HG03469 (cell line): ENCODE results near the gene GSPT1.

ENCODE experiments used
- ATAC-seq: cut with Tn5 transposase; IDR thresholded peaks from one replicate; pipeline ENCODE4 v1.9.1; 2021; ENCODE audit warnings: mild to moderate bottlenecking, moderate library complexity, moderate number of reproducible peaks; ENCODE audit not compliant: unreplicated experiment

Gene GSPT1

DNA sequence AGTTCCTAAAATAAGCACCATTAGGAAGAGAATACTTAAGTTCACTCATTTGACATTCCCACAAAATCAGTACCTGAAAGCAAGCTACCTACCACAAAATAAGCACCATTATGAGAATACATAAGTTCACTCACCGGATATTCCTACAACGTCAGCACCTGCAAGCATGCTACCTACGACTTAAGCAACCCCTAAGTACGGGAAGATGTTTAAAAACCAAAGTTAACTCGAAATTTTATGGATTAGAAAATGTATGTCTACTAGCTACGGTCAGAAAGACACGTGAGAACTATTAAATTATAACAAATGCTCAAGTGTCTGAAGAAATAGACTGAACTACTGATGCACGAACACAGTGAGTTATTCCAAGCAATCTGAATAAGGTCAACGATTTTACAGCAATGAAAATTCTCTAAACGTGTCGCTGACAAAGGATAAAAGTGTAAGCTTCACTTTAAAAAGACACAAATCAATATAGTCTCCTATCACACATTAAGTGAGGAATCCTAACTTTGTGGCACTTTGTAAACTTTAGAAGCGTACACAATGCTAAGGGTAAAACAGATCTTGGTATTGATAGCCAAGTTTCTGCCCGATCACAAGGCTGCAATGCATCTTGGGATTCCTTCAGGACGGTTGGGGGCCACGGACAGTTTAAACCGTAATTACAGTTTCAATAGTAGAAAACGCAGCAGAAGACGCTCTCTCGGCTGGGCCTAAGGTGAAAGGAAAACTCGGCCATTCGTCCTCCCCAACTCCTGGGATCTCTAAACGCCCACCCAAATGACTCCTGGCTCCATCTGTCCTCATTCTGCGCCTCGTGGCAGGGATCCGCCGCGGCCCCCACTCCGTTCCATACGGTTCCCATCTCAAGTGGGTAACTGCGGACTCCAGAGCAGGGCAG, 1.3 kb downstream of the GSPT1 start:
- ATAC-seq, result no peak

- no peak for ATAC-seq
These were observed 2.2 kb downstream of the GSPT1 start for GRCh38 chr16:11913425-11914079.

GRCh38 chr16:11909653-11910545, 5.9 kb downstream of the GSPT1 start:
- ATAC-seq, result no peak

- no peak for ATAC-seq
These were observed 8.4 kb downstream of the GSPT1 start for GRCh38 chr16:11907160-11907970.

GRCh38 chr16:11903906-11904305, 11.8 kb downstream of the GSPT1 start:
- ATAC-seq, result no peak

DNA sequence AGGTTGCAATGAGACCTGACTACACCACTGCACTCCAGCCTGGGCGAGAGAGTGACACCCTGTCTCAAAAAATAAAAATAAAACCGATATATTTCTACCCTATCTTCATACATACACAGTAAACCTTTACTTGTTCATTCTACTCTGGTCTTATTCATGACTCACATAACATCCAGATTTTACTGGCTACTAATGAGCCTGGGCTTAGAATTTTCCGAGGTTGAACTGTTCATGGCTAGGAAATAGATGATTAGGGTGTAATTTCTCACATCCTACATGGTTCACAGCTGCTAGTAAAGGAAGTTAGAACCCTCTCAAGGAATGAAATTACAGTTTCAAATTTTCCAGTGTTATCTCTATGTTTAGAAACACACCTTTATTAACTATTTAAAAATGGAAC, 14.7 kb downstream of the GSPT1 start:
- no peak for ATAC-seq

DNA sequence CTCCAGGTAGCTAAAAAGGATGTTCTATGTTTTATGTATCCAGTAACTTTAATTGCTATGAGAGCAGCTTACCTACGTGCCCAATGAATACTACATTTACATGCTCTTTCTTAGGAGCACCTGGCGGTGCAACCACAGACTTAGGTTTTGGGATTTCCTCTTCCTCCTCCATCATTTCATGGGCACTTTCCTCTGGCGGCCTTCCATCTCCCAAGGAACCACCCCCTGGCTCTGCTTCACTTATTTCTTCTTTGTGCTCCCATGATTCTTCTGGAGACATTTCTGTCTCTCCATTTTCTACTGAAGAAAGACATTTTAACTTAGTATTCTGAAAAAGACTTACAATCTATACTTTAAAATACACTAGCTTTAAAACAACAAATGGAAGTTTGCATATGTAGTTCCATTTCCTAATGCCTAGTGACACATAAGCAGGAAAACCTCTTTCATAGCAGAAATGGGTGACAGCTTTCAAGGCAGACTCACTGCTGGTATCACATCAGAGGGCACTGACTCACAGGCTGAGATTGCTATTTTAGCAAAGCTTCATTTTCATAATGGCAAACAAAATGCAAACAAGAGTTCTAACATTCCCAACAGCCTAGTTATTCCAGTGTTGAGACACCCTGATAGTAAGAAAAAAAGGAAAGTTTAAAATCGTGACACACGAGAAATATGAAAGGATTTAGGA, 19.1 kb downstream of the GSPT1 start:
- ATAC-seq, result no peak

DNA sequence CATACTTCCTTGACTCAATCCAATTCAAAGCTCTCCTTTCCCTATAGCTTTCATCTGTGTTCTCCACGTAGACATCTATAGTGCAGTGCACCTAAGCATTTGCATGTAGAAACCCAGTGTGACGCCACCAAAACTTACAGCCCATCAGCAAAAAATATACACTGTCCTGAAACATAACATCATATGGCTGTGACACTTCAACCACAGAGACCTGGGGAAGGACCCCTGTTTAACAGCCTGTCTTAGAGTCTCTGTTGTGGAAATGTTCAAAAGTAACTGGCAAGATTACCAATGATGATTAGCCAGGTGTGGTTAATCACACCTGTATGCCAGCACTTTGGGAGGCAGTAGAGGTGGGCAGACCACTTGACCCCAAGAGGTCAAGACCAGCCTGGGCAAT, 22.2 kb downstream of the GSPT1 start:
- ATAC-seq, result no peak

DNA sequence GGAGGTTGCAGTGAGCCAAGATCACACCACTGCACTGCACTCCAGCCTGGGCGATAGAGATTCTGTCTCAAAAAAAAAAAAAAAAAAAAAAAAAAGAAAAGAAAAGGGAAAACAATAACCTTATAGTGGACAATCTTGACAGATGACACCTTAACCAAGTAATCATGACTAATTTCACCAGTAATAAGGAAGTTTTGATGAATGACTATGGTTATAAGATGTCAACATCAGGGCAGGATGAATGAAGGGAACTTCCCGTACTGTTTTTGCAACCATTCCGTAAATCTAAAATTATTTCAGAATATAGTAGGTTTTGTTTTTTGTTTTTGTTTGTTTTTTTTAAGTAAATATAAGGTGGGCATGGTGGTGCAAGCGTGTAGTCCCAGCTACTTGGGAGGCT, 23.0 kb downstream of the GSPT1 start:
- ATAC-seq, result no peak

GRCh38 chr16:11890231-11890965, 25.4 kb downstream of the GSPT1 start:
- no peak for ATAC-seq

- no peak for ATAC-seq
These were observed 28.9 kb downstream of the GSPT1 start for GRCh38 chr16:11886881-11887280.

DNA sequence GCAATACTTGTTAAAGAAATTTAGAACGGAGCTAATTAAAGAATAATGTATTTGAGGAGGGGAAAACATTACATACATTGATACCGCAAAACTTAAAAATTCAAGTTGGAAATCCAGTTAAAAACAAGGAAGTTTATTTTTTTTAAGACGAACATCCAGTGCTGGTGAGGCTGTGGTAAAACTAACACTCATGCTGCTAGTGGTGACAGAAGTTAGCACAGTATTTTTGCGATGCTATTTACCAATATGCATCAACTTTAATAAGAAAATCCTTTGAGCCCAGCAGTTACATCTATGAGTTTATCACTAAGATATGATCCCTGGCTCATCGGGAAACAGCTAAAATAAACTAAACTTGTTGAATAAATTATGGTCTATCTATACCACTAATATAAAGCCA, 31.7 kb downstream of the GSPT1 start:
- no peak for ATAC-seq

GRCh38 chr16:11880007-11880406, 35.7 kb downstream of the GSPT1 start:
- no peak for ATAC-seq

DNA sequence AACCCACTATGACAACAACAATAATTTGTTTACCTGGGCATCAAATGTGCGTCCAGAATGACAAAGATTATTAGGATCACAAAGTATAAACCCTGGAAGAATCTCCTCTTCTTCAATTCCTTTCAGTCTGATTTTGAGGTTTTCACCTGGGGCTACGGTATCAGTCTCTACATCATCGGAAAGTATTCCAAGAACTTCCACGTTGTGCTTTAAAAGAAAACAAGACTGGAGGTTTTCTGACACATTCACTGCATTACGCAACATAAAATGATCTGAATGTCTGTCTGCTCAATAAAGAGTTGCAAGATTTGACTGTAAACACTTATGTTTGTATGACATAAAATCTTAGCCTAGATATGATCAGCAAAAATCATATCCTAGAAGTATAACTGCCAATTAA, 38.4 kb downstream of the GSPT1 start:
- no peak for ATAC-seq

- no peak for ATAC-seq
These were observed 39.5 kb downstream of the GSPT1 start for GRCh38 chr16:11876306-11876705.

DNA sequence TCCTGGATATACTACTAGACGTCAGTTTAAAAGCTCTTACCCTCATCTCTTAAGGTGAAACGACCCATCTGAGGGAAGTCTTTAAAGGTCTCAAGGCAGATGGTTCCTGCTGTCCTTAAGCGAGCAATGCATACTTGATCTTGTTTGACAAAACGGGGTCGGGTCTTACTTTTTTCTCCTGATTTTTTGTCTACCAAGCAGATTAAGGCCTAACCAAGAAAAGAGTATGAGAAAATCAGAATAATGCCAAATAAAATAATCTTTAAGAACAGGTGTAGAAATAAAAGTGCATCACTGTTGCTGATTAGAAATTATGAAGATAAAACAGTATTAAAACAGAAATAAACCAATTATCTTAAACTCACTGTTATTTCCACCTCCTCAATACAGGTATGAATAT, 40.0 kb downstream of the GSPT1 start:
- ATAC-seq, result no peak

DNA sequence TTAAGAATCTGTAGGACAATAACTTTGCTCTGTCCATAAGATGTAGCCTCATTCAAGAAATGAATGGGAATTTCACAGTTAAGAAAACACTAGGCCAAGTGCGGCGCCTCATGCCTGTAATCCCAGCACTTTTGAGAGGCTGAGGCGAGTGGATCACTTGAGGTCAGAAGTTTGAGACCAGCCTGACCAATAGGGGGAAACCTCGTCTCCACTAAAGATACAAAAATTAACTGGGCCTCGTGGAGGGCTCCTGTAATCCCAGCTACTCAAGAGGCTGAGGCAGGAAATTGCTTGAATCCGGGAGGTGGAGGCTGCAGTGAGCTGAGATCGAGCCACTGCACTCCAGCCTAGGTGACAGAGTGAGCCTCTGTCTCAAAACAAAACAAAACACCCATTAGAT, 44.6 kb downstream of the GSPT1 start:
- ATAC-seq, result no peak

DNA sequence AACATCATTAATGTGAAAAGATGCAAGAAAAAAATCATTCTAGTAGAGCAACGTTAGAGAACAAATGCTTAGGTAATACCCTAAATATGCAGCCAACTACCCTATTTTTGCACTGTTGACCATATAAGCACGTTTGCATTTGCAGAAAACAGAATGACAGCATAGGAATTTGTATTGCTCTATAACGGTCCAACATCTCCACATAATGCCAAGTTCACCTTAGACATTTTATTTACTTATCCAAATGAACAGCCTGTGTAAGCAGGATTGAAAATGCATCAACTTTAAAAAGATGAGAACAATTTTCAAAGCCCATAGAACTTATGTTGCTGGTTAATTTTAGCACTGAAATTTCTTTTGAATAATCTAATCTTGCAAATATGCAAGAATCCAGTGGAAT, 45.4 kb downstream of the GSPT1 start:
- no peak for ATAC-seq
